ENCODE data around the gene ACHE.

- TF ChIP-seq CTCF (IDR thresholded peaks at IDR 0.05; ENCODE audit: low read depth, low read length) (no peak), EZH2phosphoT487 (IDR thresholded peaks at IDR 0.05; ENCODE audit: low read depth) (no peak)
Observed at GRCh38 chr7:100879685-100880261, 15.9 kb downstream of the ACHE start.

Data from OCI-LY3 (cell line).